GM18526 (cell line): ENCODE results near the gene GHITM.

ENCODE experiments used
- POLR2A ChIP-seq: IDR thresholded peaks from 3 replicates; pipeline ENCODE4 v1.6.1; 2011; ENCODE audit not compliant: insufficient read length; ENCODE audit errors: extremely low read depth

GHITM gene, protein sequence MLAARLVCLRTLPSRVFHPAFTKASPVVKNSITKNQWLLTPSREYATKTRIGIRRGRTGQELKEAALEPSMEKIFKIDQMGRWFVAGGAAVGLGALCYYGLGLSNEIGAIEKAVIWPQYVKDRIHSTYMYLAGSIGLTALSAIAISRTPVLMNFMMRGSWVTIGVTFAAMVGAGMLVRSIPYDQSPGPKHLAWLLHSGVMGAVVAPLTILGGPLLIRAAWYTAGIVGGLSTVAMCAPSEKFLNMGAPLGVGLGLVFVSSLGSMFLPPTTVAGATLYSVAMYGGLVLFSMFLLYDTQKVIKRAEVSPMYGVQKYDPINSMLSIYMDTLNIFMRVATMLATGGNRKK

DNA sequence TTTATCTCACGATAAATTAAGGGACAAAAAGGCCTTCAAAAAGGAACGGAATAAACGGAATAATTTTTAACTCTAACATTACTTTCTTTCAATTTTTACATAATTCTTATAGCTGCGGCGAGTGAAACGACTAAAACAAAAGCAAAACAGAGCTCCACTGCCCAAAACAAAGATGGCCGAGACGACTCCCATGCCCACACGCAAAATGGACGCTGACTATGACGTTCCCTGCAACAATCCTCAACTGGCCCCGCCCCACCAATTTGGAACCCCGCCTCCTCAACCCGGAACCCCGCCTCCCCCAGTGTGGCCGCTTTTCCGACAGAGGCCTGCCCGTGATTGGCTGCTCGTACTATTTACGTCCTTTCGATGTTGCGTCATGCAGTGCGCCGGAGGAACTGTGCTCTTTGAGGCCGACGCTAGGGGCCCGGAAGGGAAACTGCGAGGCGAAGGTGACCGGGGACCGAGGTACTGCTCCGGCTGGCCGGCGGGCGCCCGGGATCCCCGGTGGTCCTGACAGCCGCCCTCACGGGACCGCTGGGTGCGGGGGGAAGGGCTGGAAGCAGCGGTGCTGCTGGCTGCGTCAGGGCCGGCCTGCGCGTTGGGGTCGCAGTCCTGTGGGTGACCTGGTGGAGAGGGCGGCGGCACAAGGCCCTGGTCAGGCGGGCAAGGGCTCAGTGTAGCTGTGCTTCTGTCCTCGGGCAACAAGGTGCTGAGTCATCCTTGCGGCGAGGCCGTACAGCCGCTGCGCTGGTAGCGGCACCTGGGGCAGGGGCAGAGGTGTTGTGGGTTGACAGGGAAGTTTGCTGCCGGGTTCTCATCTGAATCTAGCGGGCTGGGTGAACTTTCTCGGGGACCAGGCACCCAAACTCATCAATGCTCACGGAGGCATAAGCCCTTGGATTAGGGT lies at the start of gene GHITM:
GHITM (plus strand) TSS at position 384 of the 910 bp plus-strand sequence. CDS start 1,992 bp downstream, outside the sequence.
- peak; percentile 78 for TF ChIP-seq POLR2A

DNA sequence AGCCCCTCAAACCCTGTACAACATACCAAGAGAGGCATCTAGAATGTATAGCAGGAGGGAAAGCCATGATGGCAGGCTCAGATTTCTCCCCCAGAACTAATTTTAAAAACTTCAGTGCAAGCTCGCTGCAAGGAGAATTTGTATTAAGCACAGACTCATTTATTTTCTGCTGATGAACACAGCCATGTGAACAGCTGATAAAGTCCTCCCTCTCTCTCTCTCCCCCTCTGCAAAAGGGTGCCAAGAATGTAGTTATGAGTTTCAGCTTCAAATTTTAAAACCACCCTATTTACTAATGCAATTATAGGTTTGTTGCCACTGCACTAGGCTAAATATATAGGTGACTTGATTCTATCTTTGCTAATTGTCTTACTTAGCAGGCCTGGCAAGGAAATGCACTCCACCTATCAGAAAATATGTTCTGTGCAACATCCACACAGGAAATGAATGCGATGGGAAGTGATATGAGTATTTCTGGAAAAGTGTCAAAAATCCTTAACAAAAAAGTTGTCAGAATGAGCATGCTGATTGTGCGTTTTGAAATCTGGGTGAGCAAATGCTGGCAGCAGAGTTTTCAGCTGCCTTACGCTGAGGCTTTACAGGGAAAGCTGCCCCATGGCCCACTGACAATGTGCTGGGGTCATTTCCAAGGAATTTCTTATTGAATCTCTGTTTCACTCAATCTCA lies 43.4 kb upstream of the GHITM start:
- TF ChIP-seq POLR2A: no peak

DNA sequence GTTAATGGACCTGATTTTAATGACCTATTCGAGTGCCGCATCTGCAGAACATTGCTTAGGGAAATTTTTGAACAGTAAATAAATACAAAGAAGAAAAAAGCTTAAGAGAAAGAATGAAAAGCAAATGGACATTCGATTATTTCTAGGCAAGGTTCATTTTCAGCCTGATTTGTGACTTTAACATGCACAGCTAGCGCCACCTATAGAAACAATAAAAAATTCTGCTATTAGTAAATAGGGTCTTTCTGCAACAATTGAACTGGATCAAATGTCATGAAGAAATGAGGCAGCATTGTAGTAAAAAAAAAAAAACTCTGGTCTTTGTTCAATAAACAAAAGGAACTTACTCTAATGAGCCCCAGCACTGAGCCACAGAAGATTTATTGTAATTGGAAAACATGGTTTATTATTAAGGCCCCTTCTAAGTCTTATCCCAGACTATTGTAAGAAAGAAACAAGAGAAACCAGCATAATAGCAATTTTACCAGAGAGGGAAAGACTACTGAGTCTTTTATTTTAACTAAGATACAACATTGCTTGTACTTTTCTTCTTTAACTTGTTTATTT lies 41.4 kb upstream of the GHITM start:
- no peak for TF ChIP-seq POLR2A

DNA sequence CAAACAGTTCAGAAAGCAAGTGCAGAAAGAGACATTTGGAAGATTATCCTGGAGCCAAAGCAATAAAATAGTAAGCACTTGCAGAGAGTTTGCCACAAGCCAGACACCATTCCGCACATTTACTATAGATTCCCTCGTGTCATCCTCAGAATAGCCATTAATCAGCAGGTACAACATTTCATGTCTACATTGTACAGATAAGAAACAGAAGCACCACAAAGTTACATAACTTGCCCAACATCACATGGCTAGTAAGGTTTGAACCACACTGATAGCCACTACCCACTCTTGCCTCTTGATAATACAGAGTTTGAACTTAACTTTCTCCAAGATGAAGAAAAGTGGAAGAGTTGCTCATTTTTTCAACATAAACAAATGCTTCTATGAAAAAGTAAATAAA lies 40.6 kb upstream of the GHITM start:
- TF ChIP-seq POLR2A: no peak

DNA sequence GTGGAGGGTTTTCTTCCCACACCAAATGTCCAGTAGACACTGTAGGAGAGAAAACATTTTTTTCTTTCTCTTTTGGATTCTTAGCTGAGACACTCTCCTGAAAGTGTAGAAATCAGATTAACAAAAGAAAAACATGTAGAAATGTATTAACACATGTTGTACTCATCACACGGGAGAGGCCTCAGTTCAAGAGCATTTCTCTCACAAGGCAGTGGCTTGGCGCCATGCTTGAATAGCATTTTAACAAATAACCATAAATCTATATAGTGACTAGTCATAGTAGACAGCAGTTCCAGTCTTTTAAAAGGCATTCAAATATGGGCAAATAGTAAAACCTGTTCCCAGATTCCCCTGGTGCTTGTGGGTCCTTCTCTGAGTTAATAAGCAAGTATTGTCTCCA lies 38.3 kb upstream of the GHITM start:
- TF ChIP-seq POLR2A: no peak

- no peak for TF ChIP-seq POLR2A
Measured at GRCh38 chr10:84108797-84109196, 30.5 kb upstream of the GHITM start.

DNA sequence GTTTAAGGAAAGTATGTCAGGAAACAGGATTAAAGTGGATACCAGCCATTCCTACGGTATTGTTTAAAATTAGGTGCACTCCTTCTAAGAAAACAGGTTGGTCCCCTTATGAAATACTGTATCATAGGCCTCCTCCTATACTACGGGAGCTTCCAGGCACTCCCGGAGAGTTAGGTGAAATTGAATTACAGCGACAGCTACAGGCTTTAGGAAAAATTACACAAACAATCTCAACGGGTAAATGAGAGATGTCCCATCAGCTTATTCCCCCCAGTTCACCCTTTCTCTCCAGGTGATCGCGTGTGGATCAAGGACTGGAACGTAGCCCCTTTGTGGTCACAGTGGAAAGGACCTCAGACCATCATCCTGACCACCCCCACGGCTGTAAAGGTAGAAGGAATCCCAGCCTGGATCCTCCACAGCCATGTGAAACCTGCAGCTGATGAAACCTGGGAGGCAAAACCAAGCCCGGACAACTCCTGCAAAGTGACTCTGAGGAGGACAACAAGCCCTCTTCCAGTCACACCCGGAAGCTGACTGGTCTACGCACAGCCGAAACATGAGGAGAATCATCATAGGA lies 25.1 kb upstream of the GHITM start:
- no peak for TF ChIP-seq POLR2A

GRCh38 chr10:84117686-84118394 lies 21.5 kb upstream of the GHITM start:
- TF ChIP-seq POLR2A: no peak

- no peak for TF ChIP-seq POLR2A
Measured at GRCh38 chr10:84118395-84119006, 20.8 kb upstream of the GHITM start.

DNA sequence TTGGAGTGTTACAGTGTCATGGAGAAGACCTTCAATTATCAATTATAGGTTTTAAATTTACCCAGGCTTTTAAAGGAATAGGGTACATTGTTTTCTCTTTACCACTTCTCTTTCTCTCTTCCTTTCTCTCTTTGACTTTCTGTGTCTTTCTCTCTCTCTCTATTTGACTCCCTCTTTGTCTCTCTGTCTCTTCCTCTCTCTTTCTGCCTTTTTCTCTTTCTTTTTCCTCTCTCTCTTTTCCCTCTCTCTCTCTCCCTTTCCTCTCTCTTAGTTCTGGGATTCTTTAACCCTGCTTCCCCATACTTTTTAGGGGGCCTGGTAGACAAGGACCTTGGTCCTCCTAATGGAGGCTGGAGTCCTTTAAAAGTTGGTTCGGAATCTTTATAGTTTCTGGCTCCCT lies 15.9 kb upstream of the GHITM start:
- TF ChIP-seq POLR2A: no peak

- no peak for TF ChIP-seq POLR2A
Measured at GRCh38 chr10:84126785-84127167, 12.5 kb upstream of the GHITM start.

DNA sequence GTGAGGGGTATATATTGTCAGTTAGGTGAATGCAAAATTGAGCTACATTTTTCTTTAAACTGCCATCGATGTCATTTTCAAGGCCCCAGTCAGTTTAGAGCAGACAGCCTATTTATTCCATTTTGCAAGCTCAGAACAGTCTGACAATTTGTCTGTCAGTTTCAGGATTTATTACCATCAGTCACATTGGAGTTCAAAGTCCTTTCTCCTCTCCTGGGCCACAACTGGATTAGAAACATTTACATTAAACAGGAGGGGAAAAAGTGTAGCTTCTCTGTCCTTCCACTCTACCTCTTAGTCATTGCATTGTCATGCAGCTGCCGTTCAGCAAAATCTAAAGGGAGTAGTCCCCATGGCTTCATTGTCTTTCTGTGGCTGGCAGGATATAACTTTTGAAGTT lies 3.5 kb upstream of the GHITM start:
- TF ChIP-seq POLR2A: no peak

- no peak for TF ChIP-seq POLR2A
Measured at GRCh38 chr10:84137811-84138210, 1.5 kb upstream of the GHITM start.

DNA sequence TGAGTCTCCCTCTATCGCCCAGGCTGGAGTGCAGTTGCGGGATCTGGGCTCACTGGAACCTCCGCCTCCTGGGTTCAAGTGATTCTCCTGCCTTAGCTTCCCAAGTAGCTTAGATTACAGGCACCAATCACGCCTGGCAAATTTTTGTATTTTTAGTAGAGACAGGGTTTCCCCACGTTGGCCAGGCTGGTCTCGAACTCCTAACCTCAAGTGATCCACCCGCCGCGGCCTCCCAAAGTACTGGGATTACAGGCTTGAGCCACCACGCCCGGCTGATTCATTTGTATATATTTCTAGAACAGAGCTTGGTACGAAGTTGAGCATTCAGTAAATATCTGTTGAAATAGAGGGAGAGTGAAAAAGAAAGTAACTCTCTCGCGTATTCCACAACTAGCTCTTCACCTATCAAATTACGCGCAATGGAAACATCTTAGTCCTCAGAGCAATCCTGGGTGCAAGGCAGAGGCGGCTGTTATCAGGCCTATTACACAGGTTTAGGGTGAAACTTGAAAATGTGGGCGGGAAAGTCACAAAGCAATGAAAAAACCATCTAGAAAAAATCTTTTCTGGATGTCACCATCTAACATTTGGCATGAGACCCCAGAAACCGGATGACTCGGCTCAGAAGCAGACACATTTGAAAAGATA lies 707 bp upstream of the GHITM start:
- TF ChIP-seq POLR2A: no peak

DNA sequence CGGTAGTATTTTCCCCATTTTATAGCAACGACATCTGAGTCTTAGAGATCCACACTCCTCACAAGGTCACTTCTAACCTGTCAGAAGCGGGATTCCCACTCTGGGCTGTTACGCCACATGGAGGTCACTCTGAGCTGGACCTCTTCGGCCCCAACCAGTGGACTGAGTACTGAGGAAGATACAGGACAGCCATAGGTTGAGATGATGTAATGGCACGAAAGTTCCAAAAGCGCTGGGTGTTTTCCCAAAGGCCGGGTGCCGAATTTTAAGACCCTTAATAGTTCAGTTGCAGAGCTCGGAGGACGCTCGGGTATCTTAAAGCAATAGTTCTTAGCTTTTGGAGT lies 699 bp downstream of the GHITM start:
- no peak for TF ChIP-seq POLR2A
